Stimulated activated naive B cell treated with anti-CD40 and anti-IgM and Interleukin-4, amounts not matched to agents 10 μg/mL and 1 μg/mL and 100 μg/mL, for 72 hours (primary cell): ENCODE measurements around the gene CHCHD5.
"Not testable (repeated sequence)": the region's sequence is repeated elsewhere in the genome, so short reads cannot be mapped to it uniquely, and the experiment has no call there.

Source experiments
- ATAC-seq, 2 donors: fragments of 150-1000 bp; cut with Tn5 transposase; replicated peaks; 2 replicates each; pipeline ENCODE4 v1.10.0; 2021; ENCODE audit warnings: moderate library complexity in 1 of 2
- DNase-seq: peaks from one replicate; pipeline ENCODE4 v3.0.0; 2021
- H3K27ac Mint-ChIP-seq: one replicate; pipeline ENCODE4 v1.8.0; 2022; ENCODE audit warnings: mild to moderate bottlenecking, mixed read lengths
- H3K27me3 Mint-ChIP-seq, 2 donors: one replicate each; pipeline ENCODE4 v1.8.0; 2022; ENCODE audit warnings: mixed read lengths in 2 of 2
- H3K36me3 Mint-ChIP-seq, 2 donors: one replicate each; pipeline ENCODE4 v1.8.0; 2022; ENCODE audit warnings: mixed read lengths in 2 of 2, mild to moderate bottlenecking in 1 of 2
- H3K4me1 Mint-ChIP-seq, 2 donors: one replicate each; pipeline ENCODE4 v1.8.0; 2022; ENCODE audit warnings: mixed read lengths in 2 of 2, mild to moderate bottlenecking in 1 of 2
- H3K4me3 Mint-ChIP-seq, 2 donors: one replicate each; pipeline ENCODE4 v1.8.0; 2022; ENCODE audit warnings: mild to moderate bottlenecking in 2 of 2, mixed read lengths in 2 of 2, moderate library complexity in 1 of 2
- H3K9me3 Mint-ChIP-seq, 2 donors: one replicate each; pipeline ENCODE4 v1.8.0; 2022; ENCODE audit warnings: mixed read lengths in 2 of 2, mild to moderate bottlenecking in 1 of 2

Gene CHCHD5

DNA sequence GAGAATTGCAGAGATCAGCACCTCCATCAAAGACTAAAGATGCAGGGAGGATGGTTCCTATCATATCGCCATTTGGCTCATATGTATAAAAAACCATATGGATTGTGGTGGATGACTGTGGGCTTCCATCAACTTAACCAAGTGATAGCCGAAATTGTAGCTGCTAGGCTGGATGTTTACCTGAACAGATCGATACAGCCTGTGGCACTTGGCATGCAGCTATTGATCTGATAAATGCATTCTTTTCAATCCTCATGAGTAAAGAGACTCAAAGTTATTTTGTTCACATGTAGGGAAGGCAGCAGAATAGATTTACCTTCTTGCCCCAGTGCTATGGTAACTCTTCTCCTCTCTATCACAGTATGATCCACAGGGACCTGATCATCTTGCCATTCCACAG, 18.5 kb downstream of the CHCHD5 start:
- DNase-seq: no peak
- H3K36me3 Mint-ChIP-seq: no peaks in the 10 kb centered on the region
- no peak overlapping the region for H3K4me3 Mint-ChIP-seq
- H3K4me1 Mint-ChIP-seq: peaks cover 4 to 8% of the 10 kb centered on the region in 2 donors
- H3K27ac Mint-ChIP-seq: no peak overlapping the region
- H3K27me3 Mint-ChIP-seq: no peaks in the 10 kb centered on the region
- ATAC-seq: no peak
- no peaks in the 10 kb centered on the region for H3K9me3 Mint-ChIP-seq

DNA sequence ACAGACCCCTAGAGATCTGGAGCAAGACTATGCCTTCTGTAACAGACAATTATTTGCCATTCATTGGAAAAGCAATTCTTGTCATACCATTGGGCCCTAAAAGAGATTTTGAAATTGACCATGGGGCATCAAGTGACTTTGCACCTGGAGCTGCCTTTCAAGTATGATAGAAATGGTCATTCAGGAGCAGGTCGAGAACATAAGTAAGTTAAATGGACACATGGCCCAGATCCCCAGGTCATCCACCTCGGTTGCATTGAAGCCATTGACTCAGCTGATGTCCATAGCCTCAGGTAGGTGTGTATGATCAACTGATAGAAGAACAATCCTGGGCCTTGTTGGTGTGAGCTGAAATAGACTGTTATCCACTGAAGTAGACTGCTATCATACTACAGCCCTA, 19.3 kb downstream of the CHCHD5 start:
- no peaks in the 10 kb centered on the region for H3K27me3 Mint-ChIP-seq
- peaks cover 4 to 8% of the 10 kb centered on the region in 2 donors for H3K4me1 Mint-ChIP-seq
- H3K4me3 Mint-ChIP-seq: no peak overlapping the region
- no peaks in the 10 kb centered on the region for H3K36me3 Mint-ChIP-seq
- no peak overlapping the region for H3K27ac Mint-ChIP-seq
- H3K9me3 Mint-ChIP-seq: no peaks in the 10 kb centered on the region
- ATAC-seq: no peak
- no peak for DNase-seq

DNA sequence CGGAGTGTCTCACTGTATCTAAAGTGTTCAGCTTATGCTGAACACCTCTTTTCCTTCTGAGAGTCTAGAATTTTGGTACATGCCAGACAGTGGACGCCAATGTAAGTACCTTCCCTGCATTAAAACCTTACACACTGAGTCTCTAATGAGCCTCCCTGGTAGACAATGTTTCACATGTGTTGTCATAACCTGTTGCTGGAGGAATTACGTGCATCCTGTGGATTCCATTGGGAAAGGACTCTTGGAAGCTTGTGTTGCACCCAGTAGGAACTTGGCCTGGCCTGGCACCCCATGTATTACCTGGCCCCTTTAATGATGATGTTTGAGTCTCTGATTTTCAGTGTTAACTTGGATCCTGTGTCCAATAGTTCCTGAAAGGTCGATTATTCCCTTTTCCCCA, 20.5 kb downstream of the CHCHD5 start:
- no peak for ATAC-seq
- peaks cover 0 to 1% of the 10 kb centered on the region in 2 donors for H3K9me3 Mint-ChIP-seq
- peaks cover 2 to 3% of the 10 kb centered on the region in 2 donors for H3K36me3 Mint-ChIP-seq
- H3K27me3 Mint-ChIP-seq: no peaks in the 10 kb centered on the region
- no peak overlapping the region for H3K27ac Mint-ChIP-seq
- no peak for DNase-seq
- peaks cover 2 to 4% of the 10 kb centered on the region in 2 donors for H3K4me1 Mint-ChIP-seq
- H3K4me3 Mint-ChIP-seq: no peak overlapping the region

DNA sequence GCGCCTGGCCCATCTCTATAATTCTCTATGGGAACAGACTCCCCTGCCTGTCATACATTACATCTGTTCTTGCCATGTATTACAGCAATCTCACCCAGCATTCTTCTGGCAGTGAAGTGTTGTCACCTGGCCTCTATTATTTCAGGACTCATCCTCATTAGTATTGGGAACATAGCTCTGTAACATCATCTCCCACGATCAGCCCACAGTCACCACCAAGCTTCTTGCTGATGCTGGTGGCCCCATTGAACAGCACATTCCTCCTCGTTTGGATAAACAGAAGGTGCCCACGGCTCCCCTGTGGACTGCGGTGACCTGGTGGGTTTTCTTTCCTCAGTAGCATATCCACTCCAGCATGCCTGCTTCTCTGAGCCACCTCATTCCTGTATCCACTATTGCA, 21.5 kb downstream of the CHCHD5 start:
- Mint-ChIP-seq H3K27me3 (no peaks in the 10 kb centered on the region), H3K27ac (no peak overlapping the region), H3K36me3 (peaks cover 2 to 8% of the 10 kb centered on the region in 2 donors), H3K9me3 (peaks cover 0 to 5% of the 10 kb centered on the region in 2 donors), H3K4me1 (no peaks in the 10 kb centered on the region), H3K4me3 (no peak overlapping the region)
- ATAC-seq (no peak), DNase-seq (no peak)

DNA sequence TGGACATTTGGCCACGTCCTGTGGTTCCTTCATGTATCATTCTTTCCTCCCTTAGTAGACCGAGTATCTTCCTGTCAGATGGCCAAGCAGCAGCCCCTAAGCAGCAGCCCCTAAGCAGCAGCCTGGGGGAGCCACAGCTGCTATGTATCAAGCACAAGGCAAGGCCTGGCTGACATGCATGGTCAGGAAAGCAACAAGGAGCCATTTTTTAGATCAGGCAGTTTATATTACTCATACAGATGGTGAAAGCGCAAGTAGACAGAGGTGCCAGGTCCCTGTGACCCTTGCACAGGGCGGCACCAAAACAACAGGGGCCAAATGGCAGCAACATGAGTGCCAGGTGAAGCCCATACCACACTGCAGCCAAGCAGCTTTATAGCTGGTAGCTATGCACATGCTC, 22.1 kb downstream of the CHCHD5 start:
- no peaks in the 10 kb centered on the region for H3K4me1 Mint-ChIP-seq
- no peak overlapping the region for H3K4me3 Mint-ChIP-seq
- H3K27me3 Mint-ChIP-seq: peaks cover 0 to 2% of the 10 kb centered on the region in 2 donors
- peaks cover 2 to 8% of the 10 kb centered on the region in 2 donors for H3K36me3 Mint-ChIP-seq
- ATAC-seq: no peak
- no peak for DNase-seq
- peaks cover 0 to 5% of the 10 kb centered on the region in 2 donors for H3K9me3 Mint-ChIP-seq
- H3K27ac Mint-ChIP-seq: no peak overlapping the region

DNA sequence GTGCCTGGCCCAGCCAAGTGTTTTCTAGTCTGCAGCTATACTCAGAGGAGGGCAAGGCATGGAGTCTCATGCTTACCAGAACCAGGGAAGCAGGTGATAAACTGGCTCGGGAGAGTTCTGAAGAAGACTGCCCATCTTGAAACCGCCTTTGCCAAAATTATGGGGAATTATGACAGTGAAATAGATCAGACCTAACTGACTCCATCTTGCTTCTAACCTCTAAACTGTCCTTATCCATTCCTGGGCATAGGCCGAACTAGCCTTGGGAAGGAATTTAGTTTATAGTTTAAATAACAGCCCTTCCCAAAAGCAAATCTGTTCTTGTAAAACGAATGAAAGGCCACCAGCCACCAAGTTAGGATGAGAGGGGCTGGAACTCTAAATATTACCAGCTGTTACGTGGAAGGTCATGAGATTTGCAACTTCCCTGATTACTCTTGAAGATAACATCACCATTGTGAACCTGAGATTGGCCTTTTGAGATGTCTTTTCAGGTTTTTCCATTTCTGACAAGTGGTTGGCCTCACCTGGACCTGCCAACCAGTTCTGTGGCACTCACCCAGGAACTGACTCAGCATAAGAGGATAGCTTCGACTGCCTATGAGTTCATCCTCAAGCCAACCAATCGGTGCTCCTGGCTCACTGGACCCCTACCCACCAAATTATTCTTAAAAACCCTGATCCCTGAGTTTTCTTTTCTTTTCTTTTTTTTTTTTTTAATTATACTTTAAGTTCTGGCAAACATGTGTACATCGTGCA, 23.4 kb downstream of the CHCHD5 start:
- H3K27ac Mint-ChIP-seq: no peak overlapping the region
- no peak overlapping the region for H3K4me3 Mint-ChIP-seq
- H3K36me3 Mint-ChIP-seq: peaks cover 2 to 8% of the 10 kb centered on the region in 2 donors
- ATAC-seq (no peak), DNase-seq (no peak)
- no peaks in the 10 kb centered on the region for H3K4me1 Mint-ChIP-seq
- peaks cover 0 to 5% of the 10 kb centered on the region in 2 donors for H3K9me3 Mint-ChIP-seq
- H3K27me3 Mint-ChIP-seq: peaks cover 0 to 12% of the 10 kb centered on the region in 2 donors

DNA sequence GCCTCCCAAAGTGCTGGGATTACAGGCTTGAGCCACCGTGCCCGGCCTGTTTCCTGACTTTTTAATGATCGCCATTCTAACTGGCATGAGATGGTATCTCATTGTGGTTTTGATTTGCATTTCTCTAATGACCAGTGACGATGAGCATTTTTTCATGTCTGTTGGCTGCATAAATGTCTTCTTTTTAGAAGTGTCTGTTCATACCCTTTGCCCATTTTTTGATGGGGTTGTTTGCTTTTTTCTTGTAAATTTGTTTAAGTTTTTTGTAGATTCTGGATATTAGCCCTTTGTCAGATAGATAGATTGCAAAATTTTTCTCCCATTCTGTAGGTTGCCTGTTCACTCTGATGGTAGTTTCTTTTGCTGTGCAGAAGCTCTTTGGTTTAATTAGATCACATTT, 24.9 kb downstream of the CHCHD5 start:
- not testable (repeated sequence) for DNase-seq, H3K36me3 Mint-ChIP-seq, H3K27ac Mint-ChIP-seq, ATAC-seq, H3K4me1 Mint-ChIP-seq, H3K4me3 Mint-ChIP-seq, H3K9me3 Mint-ChIP-seq
- peaks cover 0 to 23% of the 10 kb centered on the region in 2 donors for H3K27me3 Mint-ChIP-seq

DNA sequence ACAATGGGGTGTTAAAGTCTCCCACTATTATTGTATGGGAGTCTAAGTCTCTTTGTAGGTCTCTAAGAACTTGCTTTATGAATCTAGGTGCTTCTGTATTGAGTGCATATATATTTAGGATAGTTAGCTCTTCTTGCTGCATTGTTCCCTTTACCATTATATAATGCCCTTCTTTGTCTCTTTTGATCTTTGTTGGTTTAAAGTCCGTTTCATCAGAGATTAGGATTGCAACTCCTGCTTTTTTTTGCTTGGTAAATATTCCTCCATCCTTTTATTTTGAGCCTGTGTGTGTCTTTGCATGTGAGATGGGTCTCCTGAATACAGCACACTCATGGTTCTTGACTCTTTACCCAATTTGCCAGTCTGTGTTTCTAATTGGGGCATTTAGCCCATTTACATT, 27.9 kb downstream of the CHCHD5 start:
- H3K9me3 Mint-ChIP-seq, H3K4me3 Mint-ChIP-seq, H3K27ac Mint-ChIP-seq, ATAC-seq, H3K4me1 Mint-ChIP-seq, DNase-seq: not testable (repeated sequence)
- Mint-ChIP-seq H3K36me3 (peaks cover 5 to 11% of the 10 kb centered on the region in 2 donors), H3K27me3 (peaks cover 0 to 23% of the 10 kb centered on the region in 2 donors)

DNA sequence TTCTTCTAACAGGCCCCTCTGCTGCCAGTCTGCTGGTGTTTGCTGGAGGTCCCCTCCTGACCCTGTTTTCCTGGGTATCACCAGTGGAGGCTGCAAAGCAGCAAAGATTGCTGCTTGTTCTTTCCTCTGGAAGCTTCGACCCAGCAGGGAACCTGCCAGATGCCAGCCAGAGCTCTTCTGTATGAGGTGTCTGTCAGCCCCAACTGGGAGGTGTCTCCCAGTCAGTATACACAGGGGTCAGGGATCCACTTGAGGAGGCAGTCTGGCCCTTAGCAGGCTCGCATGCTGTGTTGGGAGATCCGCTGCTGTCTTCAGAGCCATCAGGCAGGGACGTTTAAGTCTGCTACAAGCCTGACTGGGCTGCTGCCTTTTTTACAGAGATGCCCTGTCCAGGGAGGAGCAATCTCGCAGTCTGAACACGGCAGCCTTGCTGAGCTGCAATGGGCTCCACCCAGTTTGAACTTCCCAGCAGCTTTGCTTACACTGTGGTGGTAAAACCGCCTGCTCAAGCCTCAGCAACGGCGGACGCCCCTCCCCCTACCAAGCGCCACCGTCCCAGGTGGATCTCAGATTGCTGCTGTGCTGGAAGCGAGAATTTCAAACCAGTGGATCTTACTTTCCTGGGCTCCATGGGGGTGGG, 29.9 kb downstream of the CHCHD5 start:
- DNase-seq (no peak), ATAC-seq (no peak)
- Mint-ChIP-seq H3K4me1 (no peaks in the 10 kb centered on the region), H3K27ac (no peak overlapping the region), H3K9me3 (peaks cover 0 to 5% of the 10 kb centered on the region in 2 donors), H3K36me3 (peaks cover 5 to 11% of the 10 kb centered on the region in 2 donors), H3K4me3 (no peak overlapping the region), H3K27me3 (peaks cover 0 to 23% of the 10 kb centered on the region in 2 donors)

DNA sequence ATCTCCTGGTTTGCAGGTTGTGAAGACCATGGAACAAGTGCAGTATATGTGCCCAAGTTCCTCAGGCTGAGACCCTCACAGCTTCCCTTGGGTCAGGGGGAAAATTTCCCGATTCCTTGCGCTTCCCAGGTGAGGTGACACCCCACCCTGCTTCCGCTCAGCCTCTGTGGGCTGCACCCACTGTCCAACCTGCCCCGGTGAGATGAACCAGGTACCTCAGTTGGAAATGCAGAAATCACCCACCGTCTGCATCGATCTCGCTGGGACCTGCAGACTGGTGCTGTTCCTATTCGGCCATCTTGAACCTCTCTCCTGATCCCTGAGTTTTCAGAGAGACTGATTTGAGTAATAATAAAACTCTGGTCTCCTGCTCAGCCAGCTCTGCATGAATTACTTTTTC, 30.6 kb downstream of the CHCHD5 start:
- H3K4me3 Mint-ChIP-seq: no peak overlapping the region
- H3K36me3 Mint-ChIP-seq: peaks cover 4 to 9% of the 10 kb centered on the region in 2 donors
- peaks cover 0 to 23% of the 10 kb centered on the region in 2 donors for H3K27me3 Mint-ChIP-seq
- ATAC-seq (no peak), DNase-seq (no peak)
- peaks cover 0 to 3% of the 10 kb centered on the region in 2 donors for H3K9me3 Mint-ChIP-seq
- H3K4me1 Mint-ChIP-seq: no peaks in the 10 kb centered on the region
- H3K27ac Mint-ChIP-seq: no peak overlapping the region

DNA sequence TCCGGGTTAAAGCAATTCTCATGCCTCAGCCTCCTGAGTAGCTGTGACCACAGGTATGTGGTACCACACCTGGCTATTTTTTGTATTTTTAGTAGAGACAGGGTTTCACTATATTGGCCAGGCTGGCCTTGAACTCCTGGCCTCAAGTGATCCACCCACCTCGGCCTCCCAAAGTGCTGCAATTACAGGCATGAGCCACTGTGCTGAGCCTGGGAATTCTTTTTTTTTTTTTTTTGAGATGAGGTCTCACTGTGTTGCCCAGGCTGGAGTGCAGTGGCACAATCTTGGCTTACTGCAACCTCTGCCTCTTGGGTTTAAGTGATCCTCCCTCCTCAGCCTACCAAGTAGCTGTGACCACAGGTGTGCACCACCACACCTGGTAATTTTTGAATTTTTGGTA, 31.4 kb downstream of the CHCHD5 start:
- not testable (repeated sequence) for H3K4me1 Mint-ChIP-seq, H3K4me3 Mint-ChIP-seq, H3K27ac Mint-ChIP-seq, H3K9me3 Mint-ChIP-seq, H3K36me3 Mint-ChIP-seq, DNase-seq, ATAC-seq
- H3K27me3 Mint-ChIP-seq: peaks cover 0 to 23% of the 10 kb centered on the region in 2 donors

DNA sequence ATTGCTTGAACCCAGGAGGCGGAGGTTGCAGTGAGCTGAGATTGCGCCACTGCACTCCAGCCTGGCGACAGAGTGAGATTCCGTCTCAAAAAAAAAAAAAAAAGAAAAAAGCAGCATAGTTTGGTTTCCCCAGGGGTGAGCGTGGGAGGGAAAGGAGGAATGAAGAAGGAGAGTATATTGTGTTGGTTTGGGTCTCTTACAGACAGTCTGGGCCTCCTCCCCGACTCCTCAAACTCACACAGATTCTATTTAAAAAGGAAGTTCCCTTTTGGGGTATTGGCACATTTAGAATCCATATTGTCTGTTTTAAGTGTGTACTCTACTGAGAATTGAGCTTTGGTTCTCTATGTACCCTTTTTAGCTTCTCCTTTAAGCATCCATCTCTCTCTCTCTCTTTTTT, 34.0 kb downstream of the CHCHD5 start:
- Mint-ChIP-seq H3K9me3 (no peaks in the 10 kb centered on the region), H3K27ac (no peak overlapping the region), H3K4me3 (no peak overlapping the region), H3K27me3 (peaks cover 0 to 8% of the 10 kb centered on the region in 2 donors), H3K4me1 (no peaks in the 10 kb centered on the region), H3K36me3 (peaks cover 3 to 4% of the 10 kb centered on the region in 2 donors)
- no peak for DNase-seq
- no peak for ATAC-seq

DNA sequence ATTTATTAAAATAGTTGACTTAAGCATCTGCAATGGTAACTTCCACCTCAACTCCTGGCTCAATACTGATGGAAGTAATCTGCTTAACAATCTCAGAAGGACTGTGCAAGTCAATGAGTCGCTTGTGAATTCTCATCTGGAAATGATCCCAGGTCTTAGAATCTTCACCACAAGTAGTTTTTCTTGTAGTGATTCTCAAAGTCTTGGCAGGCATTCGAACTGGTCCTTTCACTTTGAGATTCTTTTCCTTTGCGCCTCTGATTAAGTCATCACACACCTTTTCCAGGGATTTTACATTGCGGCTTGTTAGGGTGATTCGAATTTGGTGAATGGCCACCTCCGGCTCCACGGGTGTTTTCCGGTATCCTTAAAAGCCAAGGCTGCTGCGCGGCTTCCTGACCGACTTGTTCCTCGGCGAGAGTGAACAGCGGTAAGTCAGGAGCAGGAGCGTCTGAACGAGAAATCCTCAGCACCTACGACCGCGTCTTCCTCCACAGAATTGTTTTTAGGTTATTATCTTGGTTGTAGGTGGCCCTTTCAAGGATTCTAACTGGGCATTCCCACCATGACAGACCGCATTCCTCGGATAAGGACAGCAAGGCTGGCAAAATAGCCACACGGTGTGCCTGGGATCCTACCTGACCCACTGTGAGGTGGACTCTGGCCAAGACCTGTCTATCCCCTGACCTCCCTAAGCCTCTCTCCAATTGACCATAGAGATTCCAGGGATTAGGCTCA, 37.5 kb downstream of the CHCHD5 start:
- no peaks in the 10 kb centered on the region for H3K36me3 Mint-ChIP-seq
- H3K9me3 Mint-ChIP-seq: no peaks in the 10 kb centered on the region
- no peaks in the 10 kb centered on the region for H3K27me3 Mint-ChIP-seq
- ATAC-seq: no peak
- no peak overlapping the region for H3K4me3 Mint-ChIP-seq
- DNase-seq: no peak
- no peak overlapping the region for H3K27ac Mint-ChIP-seq
- H3K4me1 Mint-ChIP-seq: peaks cover 8 to 11% of the 10 kb centered on the region in 2 donors

DNA sequence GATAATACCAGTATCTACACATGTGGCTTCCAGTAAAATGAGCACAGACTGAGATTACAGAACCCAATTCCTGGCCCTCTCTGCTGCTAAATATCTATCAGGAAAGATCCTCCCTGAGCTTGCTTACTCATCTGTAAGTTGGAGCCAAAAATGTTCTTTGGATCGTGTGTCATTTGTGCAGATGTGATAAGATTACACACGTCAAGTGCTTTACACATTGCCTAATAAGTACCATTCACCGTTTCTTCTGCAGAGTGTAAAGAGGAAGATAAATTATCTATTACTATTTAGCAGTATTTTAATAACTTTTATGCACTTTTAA, 38.1 kb downstream of the CHCHD5 start:
- H3K27me3 Mint-ChIP-seq: no peaks in the 10 kb centered on the region
- ATAC-seq (no peak), DNase-seq (no peak)
- H3K4me1 Mint-ChIP-seq: peaks cover 9 to 17% of the 10 kb centered on the region in 2 donors
- no peak overlapping the region for H3K4me3 Mint-ChIP-seq
- H3K36me3 Mint-ChIP-seq: no peaks in the 10 kb centered on the region
- no peak overlapping the region for H3K27ac Mint-ChIP-seq
- H3K9me3 Mint-ChIP-seq: no peaks in the 10 kb centered on the region
